MM.1S (cell line): ENCODE results near the gene SURF2.

Experiments
- CTCF ChIP-seq: fragments of 300-600 bp; sonication (generic); IDR thresholded peaks from 2 replicates; pipeline ENCODE4 v1.5.1; 2016; ENCODE audit warnings: antibody characterized with exemption, low read length, mixed read lengths
- EZH2 ChIP-seq: fragments of 300-600 bp; sonication (generic); optimal IDR thresholded peaks from 2 replicates; pipeline ENCODE3; 2017; ENCODE audit warnings: low read depth, mild to moderate bottlenecking, antibody characterized with exemption, low read length, mixed read lengths
- EZH2phosphoT487 ChIP-seq: fragments of 300-600 bp; sonication (generic); IDR thresholded peaks from 2 replicates; pipeline ENCODE4 v1.6.1; 2018; ENCODE audit warnings: antibody characterized with exemption, low read length

- TF ChIP-seq CTCF (no peak), EZH2 (no peak), EZH2phosphoT487 (no peak)
These were observed 16.7 kb upstream of the SURF2 start for GRCh38 chr9:133339641-133340040.
